ENCODE results near the gene PLA2G6. TPM values are rescaled to one million over a fixed set of nuclear protein-coding genes. Genes with fewer than 3 reads are reported as not detected.
"Not testable (repeated sequence)": the region's sequence is repeated elsewhere in the genome, so short reads cannot be mapped to it uniquely, and the experiment has no call there.

PLA2G6 gene
- polyA plus RNA-seq, 5 donors, result 26.4 to 37.8 (median 32.2) TPM

GRCh38 chr22:38086001-38086845 lies 95.4 kb downstream of the PLA2G6 start:
- no peak for DNase-seq

GRCh38 chr22:38085501-38085900 lies 96.1 kb downstream of the PLA2G6 start:
- DNase-seq, result no peak

- no peak for DNase-seq
Measured at GRCh38 chr22:38085056-38085455, 96.6 kb downstream of the PLA2G6 start.

GRCh38 chr22:38083931-38084631 lies 97.5 kb downstream of the PLA2G6 start, which contains the start of gene SLC16A8:
Gene SLC16A8 (minus strand): TSS chr22:38084184. CDS start chr22:38082873, 1,311 bp downstream.
- DNase-seq, result no peak

GRCh38 chr22:38082986-38083710 lies 98.5 kb downstream of the PLA2G6 start:
- DNase-seq, result no peak

- DNase-seq, result no peak
Measured at GRCh38 chr22:38081941-38082828, 99.4 kb downstream of the PLA2G6 start.

- DNase-seq, result no peak
Measured at GRCh38 chr22:38081636-38081940, 100.0 kb downstream of the PLA2G6 start.

- no peak for DNase-seq
Measured at GRCh38 chr22:38080850-38081635, 100.6 kb downstream of the PLA2G6 start.

- DNase-seq, result no peak
Measured at GRCh38 chr22:38080474-38080849, 101.2 kb downstream of the PLA2G6 start.

- DNase-seq, result no peak
Measured at GRCh38 chr22:38079804-38080203, 101.8 kb downstream of the PLA2G6 start.

GRCh38 chr22:38079208-38079607 lies 102.4 kb downstream of the PLA2G6 start:
- not testable (repeated sequence) for DNase-seq

- no peak for DNase-seq
Measured at GRCh38 chr22:38078046-38078840, 103.4 kb downstream of the PLA2G6 start.

- DNase-seq, result no peak
Measured at GRCh38 chr22:38077595-38077994, 104.0 kb downstream of the PLA2G6 start.

GRCh38 chr22:38077096-38077495 lies 104.5 kb downstream of the PLA2G6 start:
- DNase-seq, result no peak

- no peak for DNase-seq
Measured at GRCh38 chr22:38075961-38076360, 105.7 kb downstream of the PLA2G6 start.

GRCh38 chr22:38075105-38075825 lies 106.4 kb downstream of the PLA2G6 start:
- DNase-seq, result no peak

- no peak for DNase-seq
Measured at GRCh38 chr22:38074181-38075104, 107.2 kb downstream of the PLA2G6 start.
